GM10266 (cell line): ENCODE data around the gene GRIP2.

ENCODE experiments used
- DNase-seq: peaks from one replicate; pipeline ENCODE4 v3.0.0; 2012; ENCODE audit errors: extremely low spot score
- TF ChIP-seq, protein P1 (sequence below): IDR thresholded peaks from 2 replicates; pipeline ENCODE4 v1.5.1; 2012; ENCODE audit warnings: mild to moderate bottlenecking, low read depth; ENCODE audit not compliant: control insufficient read depth, insufficient read depth; ENCODE audit errors: missing control alignments

GRIP2 gene

DNA sequence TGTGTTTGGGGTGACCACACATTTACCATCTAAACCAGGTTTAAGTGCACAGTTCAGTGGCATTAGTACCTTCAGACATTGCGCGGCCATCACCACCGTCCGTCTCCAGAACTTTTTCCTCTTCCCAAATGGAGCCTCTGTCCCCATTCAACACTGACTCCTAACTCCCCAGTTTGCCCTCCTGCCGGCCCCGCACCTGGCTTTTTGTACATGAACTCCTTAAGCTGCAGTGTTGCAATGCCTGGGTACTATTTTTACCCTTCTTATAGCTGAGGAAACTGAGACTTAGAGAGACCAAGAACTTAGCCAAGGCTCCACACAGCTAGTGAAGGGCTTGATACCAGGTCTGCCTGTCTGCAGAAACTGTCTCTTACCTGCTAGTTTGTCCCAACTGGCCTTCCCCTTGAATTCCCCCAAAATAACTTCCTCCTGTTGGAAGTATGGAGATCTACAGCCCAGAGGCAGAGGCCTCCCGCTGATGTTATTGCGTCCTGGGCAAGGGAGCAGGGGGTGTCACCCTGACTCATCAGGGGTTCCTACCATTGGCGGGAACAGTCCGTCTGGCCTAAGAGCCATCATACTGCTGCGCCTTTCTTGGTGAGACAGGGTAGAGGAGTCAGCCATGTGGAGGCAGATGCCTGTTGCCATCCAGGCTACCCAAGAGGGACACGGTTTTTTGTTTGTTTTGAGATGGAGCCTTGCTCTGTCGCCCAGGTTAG lies 65.6 kb downstream of the GRIP2 start:
- DNase-seq, result no peak
- TF ChIP-seq, protein P1, sequence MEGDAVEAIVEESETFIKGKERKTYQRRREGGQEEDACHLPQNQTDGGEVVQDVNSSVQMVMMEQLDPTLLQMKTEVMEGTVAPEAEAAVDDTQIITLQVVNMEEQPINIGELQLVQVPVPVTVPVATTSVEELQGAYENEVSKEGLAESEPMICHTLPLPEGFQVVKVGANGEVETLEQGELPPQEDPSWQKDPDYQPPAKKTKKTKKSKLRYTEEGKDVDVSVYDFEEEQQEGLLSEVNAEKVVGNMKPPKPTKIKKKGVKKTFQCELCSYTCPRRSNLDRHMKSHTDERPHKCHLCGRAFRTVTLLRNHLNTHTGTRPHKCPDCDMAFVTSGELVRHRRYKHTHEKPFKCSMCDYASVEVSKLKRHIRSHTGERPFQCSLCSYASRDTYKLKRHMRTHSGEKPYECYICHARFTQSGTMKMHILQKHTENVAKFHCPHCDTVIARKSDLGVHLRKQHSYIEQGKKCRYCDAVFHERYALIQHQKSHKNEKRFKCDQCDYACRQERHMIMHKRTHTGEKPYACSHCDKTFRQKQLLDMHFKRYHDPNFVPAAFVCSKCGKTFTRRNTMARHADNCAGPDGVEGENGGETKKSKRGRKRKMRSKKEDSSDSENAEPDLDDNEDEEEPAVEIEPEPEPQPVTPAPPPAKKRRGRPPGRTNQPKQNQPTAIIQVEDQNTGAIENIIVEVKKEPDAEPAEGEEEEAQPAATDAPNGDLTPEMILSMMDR, result no peak

DNA sequence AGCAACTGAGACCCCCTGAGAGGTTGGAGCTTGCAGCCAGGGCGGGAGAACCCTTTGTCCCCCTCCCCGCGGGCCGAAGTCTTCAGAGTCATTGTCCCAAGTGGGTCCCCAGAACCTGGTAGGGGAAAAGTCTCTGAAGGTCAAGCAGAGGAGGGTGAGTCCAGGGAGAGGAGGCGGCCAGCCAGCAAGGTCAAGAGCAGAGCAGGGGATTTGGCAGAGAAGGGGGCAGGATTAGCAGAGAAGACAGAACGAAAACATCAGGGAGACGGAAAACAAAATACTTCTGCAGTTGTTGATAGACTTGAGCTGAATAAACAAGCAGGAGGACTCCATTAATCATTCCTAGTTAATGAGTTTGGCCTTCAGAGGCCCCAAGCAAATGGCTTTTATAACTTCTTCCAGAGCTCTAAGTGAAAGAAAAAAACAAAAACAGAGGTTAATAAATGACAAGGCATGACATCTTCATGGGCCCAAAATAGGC lies 66.7 kb downstream of the GRIP2 start:
- TF ChIP-seq, protein P1, result no peak

DNA sequence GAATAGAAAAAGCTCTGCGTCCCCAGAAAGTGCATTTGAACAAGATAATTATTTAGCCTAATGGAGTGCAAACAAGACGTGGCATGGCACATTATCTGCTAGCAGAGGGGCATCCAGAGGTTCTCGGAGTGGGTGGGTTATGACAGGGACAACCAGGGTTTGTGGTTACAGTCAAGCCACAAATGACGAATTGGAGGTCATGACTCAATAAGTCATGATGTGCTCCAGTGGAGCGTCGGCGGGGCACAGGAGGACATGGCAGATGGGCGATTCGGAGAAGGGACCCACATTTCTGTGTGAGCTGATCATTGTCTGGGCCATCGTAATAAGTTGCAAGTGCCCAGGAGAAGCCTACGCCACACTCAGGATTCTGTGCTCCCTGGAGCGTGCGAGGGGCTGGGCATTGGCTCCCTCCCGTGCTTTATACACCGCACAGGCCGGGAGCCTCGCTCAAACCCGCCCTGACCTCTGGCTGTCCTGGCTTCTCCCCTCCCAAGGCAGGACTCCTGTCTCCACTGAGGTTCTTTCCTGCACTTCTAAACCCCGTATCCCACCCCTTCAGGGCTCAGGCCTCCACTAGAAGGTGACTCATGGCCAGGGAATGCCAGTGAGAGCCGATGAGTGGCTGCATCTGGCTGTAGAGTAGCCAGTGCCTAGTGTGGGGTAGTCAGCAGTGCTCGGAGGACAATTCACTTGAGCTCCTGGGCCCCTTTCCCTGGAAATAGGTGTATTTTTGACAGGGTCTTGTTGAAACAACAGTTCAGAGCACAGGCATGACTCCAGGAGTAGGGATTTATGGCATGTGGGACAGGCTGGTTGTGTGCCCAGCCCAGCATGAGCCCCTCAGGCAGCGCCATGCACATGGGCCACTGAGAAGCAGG lies 67.4 kb downstream of the GRIP2 start:
- no peak for DNase-seq
- TF ChIP-seq, protein P1, result no peak

More for the DNA sequence above, 66.7 kb downstream of the GRIP2 start:
- no peak for DNase-seq

DNA sequence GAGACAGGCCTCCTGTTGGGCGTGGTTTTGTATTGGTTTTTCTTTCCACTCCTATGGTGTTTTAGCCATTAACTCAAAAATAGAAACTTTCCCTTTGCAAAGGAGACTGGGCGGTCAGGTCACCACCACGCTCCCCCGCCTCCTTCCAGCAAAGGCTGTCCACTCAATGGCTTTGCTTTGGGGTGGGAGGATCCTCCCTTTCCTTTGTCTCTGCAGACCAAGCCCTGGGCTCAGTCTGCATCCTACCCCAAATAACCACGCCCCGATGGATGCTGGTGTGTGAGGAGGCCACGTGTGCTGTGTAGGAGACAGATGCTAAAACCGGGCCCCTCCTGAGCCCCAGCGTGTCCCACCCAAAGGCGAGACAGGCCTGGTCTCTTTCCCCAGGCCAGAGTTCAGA lies 68.5 kb downstream of the GRIP2 start:
- no peak for DNase-seq
- TF ChIP-seq, protein P1, result no peak

DNA sequence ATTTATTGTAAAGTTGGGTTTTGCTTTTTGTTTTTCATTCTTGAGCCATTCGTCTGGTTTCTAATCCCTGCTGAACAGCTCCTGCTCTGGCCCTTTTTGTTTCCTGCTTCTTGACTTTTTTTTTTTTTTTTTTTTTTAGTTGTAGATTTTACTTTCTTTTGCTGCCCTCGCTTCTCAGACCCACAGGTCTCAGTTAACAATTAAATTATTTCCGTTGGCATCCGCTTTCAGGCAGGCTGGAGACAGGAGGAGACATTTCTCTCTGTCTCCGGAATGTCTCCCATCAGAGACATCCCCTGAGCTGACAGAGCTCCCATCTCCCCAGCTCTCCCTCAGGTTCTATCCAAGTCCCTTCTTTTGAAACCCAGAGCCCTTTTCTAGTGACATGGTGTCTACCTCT lies 69.1 kb downstream of the GRIP2 start:
- DNase-seq, result no peak
- TF ChIP-seq, protein P1, result no peak

DNA sequence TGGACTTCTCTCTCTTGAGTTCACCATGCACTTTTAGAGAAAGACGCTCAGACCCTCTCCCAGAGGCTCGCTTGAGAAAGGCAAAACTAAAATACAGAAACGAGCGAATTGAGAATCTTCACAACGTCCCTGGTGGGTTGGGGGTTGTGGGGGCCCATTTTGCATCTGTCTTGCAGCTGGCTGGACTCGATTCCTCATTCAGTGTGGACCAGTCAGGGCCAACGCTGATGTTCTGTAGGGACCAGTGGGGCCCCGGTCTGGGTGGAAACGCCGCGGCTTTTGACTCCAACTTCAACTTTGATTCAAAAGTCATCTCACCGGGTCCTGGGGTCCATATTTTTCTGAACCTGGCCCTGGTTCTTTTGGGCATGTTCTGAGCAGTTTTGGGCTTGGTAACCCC lies 69.7 kb downstream of the GRIP2 start:
- TF ChIP-seq, protein P1, result no peak
- no peak for DNase-seq

DNA sequence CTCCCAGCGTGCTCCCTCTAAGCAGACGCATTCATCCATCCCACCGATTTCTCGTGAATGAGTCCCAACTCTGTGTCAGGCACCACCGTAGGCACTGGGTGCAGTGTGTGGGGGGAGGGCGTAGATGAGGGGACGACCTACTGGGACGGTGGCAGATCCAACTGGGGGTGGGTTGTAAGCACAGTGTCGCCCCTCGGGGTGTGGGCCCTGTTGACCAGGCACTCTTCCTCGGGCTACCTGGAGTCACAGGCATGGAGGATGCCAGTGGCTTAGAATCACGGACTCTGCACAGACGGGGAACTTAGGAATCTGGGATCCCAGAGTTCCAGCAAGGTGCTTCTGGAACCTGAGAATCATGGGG lies 71.5 kb downstream of the GRIP2 start:
- TF ChIP-seq, protein P1, result no peak
- DNase-seq, result no peak
